ENCODE measurements around the gene NPEPL1.

NPEPL1 gene

GRCh38 chr20:58667975-58668374 is 24.6 kb upstream of the NPEPL1 start:
- TF ChIP-seq CTCF (IDR thresholded peaks at IDR 0.05; ENCODE audit: extremely low read depth, missing control alignments): no peak
- DNase-seq (ENCODE audit: low spot score): no peak

DNA sequence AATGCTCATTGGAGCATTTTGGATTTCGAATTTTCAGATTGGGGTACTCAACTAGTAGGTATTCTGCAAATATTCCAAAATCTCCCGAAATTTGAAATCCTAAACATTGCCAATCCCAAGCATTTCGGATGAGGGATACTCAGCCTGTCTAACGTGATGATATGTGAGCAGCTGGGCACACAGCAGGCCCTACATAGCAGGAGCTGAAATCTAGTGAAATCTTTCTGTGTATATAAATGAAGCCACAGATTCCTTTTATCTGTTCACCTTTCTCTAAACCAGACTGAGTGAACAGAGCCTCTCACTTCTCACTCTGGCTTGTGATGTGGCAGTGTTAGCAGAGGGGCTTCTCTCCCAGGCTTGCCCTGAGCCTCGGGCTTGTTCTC is 23.7 kb upstream of the NPEPL1 start:
- no peak for TF ChIP-seq CTCF (IDR thresholded peaks at IDR 0.05; ENCODE audit: extremely low read depth, missing control alignments)
- DNase-seq (ENCODE audit: low spot score): no peak

- peak; percentile 69 for DNase-seq (ENCODE audit: low spot score)
- no peak for TF ChIP-seq CTCF (IDR thresholded peaks at IDR 0.05; ENCODE audit: extremely low read depth, missing control alignments)
Observed at GRCh38 chr20:58669287-58670006, 23.2 kb upstream of the NPEPL1 start.

- DNase-seq (ENCODE audit: low spot score): no peak
- no peak for TF ChIP-seq CTCF (IDR thresholded peaks at IDR 0.05; ENCODE audit: extremely low read depth, missing control alignments)
Observed at GRCh38 chr20:58670102-58670501, 22.5 kb upstream of the NPEPL1 start.

DNA sequence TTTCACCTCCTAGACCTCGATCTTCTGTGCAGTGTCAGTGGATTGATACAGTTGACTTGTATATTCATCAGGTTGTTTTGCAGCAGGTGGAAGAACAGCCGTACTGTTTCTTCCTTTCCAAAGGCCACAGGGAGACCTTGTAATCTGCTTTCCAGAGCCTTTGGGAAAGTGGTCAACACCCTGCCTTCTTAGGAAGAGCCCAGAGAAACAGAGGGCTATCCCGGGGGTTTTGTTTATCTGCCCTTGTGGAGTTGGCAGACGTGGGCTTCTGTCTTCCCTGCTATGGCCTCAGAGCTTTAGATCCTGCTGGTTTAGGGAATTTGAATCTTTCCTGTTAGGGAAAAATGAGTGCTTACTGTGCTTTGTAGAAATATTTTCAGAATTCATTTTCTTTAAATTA is 21.9 kb upstream of the NPEPL1 start:
- no peak for DNase-seq (ENCODE audit: low spot score)
- TF ChIP-seq CTCF (IDR thresholded peaks at IDR 0.05; ENCODE audit: extremely low read depth, missing control alignments): no peak

DNA sequence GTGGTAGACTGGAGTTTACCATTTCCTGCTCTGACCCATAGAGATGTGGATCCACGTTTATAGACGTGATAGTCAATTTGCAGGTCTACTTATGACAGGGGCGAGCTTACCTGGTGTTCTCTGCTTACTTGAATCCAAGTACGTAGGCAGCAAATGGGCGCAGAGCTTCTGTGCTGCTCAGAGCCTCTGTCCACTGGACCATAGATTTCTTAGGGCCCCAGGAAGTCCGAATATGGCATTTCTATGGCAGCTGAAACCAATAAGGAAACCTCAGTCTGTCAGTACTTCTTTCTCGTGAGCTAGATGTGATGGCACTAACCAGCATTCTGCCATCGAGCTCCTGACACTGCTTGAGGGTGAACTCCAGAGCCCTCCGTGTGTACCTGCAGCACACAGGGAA is 19.5 kb upstream of the NPEPL1 start:
- no peak for DNase-seq (ENCODE audit: low spot score)
- TF ChIP-seq CTCF (IDR thresholded peaks at IDR 0.05; ENCODE audit: extremely low read depth, missing control alignments): no peak

- TF ChIP-seq CTCF (IDR thresholded peaks at IDR 0.05; ENCODE audit: extremely low read depth, missing control alignments): no peak
- no peak for DNase-seq (ENCODE audit: low spot score)
Observed at GRCh38 chr20:58675146-58675584, 17.4 kb upstream of the NPEPL1 start.

Data from GM20000 (cell line).